SU-DHL-6 (cell line): ENCODE results near the gene OMA1.
"Not testable (repeated sequence)": the region's sequence is repeated elsewhere in the genome, so short reads cannot be mapped to it uniquely, and the experiment has no call there.

Experiments used
- CTCF ChIP-seq: fragments of 200-600 bp; sonication (generic); IDR thresholded peaks from one replicate; pipeline ENCODE4 v1.5.1; 2017; ENCODE audit warnings: antibody characterized with exemption, mild to moderate bottlenecking, low read length, moderate library complexity; ENCODE audit not compliant: insufficient read depth, poor library complexity, severe bottlenecking
- EZH2phosphoT487 ChIP-seq: fragments of 200-600 bp; sonication (generic), shearing (Covaris generic); conservative IDR thresholded peaks from 2 replicates; pipeline ENCODE4 v1.6.1; 2018; ENCODE audit warnings: mild to moderate bottlenecking, antibody characterized with exemption, low read length, moderate library complexity, mixed read lengths

DNA sequence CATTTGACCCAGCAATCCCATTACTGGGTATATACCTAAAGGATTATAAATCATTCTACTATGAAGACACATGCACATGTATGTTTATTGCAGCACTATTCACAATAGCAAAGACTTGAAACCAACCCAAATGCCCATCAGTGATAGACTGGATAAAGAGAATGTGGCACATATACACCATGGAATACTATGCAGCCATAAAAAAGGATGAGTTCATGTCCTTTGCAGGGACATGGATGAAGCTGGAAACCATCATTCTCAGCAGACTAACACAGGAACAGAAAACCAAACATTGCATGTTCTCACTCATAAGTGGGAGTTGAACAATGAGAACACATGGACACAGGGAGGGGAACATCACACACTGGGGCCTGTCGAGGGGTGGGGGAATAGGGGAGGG, 17.2 kb upstream of the OMA1 start:
- not testable (repeated sequence) for TF ChIP-seq CTCF, EZH2phosphoT487
